HG03103 (cell line): ENCODE data around the gene PDZD7.

Experiments
- ATAC-seq: cut with Tn5 transposase; IDR thresholded peaks from one replicate; pipeline ENCODE4 v1.9.1; 2021; ENCODE audit warnings: low read depth; ENCODE audit not compliant: unreplicated experiment

PDZD7 gene

DNA sequence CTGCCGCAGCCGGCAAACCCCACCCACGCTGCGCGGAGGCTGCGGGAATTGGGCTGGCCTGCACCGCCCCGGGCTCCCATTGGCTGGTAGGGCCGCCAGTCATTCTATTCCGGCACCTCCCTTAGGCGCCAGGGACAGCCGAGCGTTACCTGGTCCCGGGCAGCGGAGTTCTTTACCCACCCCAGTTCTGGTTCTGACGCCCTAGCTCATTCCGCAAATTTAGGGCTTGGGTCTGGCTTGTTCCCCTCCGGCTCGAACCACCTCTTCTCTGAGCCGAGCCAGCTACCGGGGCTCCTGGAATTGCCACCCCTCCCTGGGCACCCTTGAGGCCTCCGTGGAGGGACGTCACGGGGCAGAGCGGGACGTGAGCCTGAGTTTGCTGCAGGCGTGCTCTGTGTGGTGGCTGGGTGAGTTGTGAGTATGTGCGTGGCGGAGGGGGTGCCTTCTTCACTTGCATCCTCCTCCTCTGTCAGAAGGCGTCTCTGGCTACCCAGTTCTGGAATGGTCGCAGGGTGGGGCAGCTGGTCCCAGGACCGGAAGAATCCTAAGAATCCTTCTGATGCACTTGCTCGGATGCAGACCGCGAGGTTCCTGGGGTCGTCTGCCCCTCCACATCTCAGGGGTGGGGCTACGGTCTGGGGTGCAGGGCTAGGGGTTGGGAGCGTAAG, at the start of gene PDZD7, which contains the start of gene SFXN3:
Gene PDZD7 (minus strand): TSS at position 2 of the 668 bp plus-strand sequence. CDS start 910 bp downstream, outside the sequence.
Gene SFXN3 (plus strand): TSS at position 107 of the 668 bp plus-strand sequence. CDS start 3,461 bp downstream, outside the sequence.
- peak; percentile 88 for ATAC-seq

DNA sequence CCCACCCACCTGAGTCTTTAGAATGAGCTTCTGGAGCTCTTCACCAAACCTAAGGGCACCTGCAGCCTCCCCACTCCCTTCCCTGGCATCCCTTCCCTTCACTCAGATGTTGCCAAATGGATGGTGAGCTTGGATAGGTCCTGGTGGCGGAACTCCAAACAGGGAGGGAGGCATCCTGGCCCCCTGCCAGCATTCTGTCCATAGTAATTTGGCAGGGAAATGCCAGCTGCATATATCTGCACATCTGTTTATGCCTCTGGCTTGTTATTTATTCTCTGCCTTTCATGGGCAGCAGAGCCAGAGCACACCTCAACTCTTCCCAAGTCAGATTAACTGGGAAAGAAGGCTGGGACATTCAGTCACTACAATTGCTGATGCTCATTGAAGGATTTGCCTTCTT, 48.9 kb upstream of the PDZD7 start:
- ATAC-seq = no peak

DNA sequence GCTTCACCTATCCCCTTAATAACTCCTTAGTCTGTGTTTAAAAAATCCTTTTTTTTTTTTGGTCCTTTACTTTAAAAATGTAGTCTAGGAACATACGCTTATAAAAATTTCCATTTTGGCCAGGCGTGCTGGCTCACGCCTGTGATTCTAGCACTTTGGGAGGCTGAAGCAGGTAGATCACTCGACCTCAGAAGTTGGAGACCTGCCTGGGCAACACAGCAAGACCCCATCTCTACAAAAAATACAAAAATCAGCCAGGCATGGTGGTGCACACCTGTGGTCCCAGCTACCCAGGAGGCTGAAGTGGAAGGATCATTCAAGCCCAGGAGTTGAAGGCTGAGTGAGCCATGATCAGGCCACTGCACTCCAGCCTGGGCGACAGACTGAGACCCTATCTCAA, 45.7 kb upstream of the PDZD7 start:
- ATAC-seq = no peak

DNA sequence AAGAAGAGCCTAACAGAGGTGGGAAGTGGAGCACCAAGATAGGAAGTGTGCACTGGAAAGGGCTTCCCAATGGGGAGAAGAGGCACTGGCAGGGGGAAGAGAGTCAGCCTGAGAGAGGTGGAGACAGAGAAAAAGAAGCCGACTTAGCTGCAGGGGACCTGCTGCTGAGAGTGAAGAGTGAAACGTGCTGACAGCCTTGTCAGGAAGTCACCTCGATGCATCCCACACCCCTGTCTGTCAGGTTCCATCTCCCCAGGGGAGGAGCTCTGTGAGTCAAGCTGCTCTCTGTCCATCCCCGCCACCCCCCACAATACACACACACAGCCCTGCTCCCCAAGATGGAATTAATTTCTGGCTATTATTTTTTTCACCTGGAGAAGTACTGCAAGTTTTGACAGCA, 44.8 kb upstream of the PDZD7 start:
- ATAC-seq = no peak

DNA sequence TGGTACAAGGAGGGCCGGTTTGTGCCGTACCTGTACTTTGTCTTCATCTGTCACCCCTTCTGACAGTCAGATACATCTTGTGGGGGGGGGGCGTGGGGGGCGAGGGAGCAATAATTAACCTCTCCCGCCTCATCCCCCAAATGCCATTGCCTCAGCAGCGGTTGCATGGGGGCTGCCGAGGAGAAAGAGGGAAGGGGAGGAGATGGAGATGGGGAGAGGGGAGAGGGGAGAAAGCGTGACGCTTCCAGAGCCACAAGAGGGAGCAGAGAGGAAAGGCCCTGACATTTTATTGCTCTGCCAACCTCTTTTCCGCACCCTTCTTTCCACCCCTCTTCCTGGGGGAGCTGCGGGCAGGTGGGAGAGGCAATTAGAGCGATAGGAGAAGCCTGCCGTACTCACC, 42.7 kb upstream of the PDZD7 start:
- ATAC-seq = no peak

DNA sequence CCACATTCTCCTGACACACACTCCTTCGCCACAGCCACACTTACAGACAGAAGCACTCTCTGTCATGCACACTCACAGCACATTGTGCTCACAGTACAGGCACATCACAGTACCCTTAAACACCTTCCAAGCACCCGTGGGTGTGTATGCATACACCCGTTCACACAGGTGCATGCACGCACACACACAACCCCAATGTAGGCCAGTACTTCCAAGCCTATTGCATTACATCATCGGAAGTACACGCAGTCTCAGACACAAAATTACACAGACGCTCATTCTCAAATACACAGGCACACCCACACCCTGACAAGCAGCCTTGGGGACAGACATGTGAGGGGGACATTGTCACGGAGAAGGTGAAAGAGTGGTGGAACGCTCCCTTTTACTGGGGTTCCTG, 42.0 kb upstream of the PDZD7 start:
- ATAC-seq = no peak

DNA sequence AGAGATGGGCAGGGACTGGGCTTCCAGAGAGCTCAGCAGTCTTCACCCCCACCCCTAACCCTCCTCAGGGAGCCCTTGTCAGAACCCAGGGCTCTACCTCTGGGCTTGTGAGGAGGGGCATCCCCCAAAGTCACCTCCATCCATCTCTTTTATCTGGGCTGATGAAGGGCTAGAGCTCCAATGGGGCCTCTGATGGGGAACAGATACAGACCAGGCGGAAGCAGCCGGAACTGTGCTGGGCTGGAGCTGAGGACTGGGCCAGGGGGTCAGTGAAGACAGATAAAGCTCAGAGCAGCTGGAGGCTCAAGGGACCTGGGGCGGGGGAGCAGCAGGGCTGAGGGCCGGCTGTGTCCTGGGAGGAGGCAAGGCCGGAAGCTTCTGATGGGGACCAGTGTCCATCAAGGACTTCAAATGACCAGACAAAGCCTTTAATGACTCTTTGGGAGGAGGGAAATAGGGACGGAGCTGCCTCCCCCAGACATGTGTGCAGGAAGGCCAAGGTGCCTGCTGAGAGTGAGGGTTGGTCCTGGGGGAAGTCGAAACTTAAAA, 41.0 kb upstream of the PDZD7 start:
- no peak for ATAC-seq

GRCh38 chr10:101071267-101071884, 40.4 kb upstream of the PDZD7 start:
- no peak for ATAC-seq

GRCh38 chr10:101070098-101070497, 39.2 kb upstream of the PDZD7 start:
- no peak for ATAC-seq

- ATAC-seq = no peak
These were observed 38.5 kb upstream of the PDZD7 start for GRCh38 chr10:101069441-101069840.

- no peak for ATAC-seq
These were observed 36.6 kb upstream of the PDZD7 start for GRCh38 chr10:101067356-101068083.

DNA sequence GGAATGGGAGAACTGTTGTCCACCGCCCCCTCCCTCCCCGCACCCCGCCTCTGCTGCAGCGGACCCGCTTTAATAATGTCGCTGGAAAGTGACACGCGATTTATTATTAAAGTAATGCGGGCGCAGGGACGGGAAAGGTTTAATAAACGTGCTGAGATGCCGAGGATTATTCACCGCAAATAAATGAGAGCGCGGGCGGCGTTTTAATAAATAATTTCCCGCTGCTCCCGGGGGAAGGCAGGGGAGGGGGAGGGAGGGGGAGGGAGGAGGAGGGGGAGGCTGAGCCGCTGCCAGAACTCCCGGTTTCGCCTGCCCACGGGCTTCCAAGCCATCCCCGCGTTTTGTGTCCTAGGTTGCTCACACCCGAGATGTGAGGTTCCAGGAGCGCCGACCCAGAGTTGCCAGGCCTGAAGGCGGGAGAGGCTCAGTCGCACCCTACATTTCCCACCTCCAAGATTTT, 36.0 kb upstream of the PDZD7 start:
- no peak for ATAC-seq

GRCh38 chr10:101066146-101066895, 35.4 kb upstream of the PDZD7 start:
- ATAC-seq = no peak

- ATAC-seq = no peak
These were observed 34.7 kb upstream of the PDZD7 start for GRCh38 chr10:101065481-101066145.

GRCh38 chr10:101064415-101065030, 33.6 kb upstream of the PDZD7 start:
- ATAC-seq = no peak

DNA sequence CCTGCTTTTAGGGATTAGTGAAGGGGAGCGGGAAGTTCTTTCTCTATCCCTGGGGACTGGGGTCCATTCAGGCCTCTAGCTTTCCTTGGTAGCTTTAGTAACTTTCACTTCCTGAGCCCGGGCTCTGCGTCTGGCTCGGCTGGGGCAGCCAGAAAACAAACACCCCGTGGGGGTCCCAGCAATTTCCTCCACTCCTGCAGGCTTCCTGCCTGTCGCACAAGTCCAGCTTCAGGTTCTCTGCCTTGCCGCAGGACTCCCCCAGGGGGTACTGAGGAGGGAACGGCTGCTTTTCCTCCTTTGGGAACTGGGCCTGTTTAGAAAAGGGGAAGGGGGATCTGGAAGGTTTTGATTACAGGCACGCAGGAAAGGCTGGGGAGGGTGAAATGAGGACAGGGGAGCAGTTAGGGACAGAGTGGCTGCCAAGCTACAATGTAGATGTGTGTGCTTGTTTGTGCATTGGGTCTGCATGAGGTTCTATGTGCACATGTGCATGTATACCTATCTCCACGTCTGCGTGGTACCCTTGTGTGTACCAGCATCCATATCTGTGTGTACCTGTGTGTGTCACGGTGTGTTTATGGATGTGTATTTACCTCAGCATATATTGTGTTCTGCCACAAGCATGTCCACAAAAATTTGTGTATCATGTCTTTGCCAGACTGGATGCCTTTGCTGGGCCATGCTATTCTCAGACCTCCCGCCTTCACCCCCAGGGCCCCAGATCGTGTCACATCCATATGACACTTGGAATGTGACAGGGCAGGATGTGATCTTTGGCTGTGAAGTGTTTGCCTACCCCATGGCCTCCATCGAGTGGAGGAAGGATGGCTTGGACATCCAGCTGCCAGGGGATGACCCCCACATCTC, 32.9 kb upstream of the PDZD7 start:
- ATAC-seq = no peak

- no peak for ATAC-seq
These were observed 32.2 kb upstream of the PDZD7 start for GRCh38 chr10:101063050-101063525.

DNA sequence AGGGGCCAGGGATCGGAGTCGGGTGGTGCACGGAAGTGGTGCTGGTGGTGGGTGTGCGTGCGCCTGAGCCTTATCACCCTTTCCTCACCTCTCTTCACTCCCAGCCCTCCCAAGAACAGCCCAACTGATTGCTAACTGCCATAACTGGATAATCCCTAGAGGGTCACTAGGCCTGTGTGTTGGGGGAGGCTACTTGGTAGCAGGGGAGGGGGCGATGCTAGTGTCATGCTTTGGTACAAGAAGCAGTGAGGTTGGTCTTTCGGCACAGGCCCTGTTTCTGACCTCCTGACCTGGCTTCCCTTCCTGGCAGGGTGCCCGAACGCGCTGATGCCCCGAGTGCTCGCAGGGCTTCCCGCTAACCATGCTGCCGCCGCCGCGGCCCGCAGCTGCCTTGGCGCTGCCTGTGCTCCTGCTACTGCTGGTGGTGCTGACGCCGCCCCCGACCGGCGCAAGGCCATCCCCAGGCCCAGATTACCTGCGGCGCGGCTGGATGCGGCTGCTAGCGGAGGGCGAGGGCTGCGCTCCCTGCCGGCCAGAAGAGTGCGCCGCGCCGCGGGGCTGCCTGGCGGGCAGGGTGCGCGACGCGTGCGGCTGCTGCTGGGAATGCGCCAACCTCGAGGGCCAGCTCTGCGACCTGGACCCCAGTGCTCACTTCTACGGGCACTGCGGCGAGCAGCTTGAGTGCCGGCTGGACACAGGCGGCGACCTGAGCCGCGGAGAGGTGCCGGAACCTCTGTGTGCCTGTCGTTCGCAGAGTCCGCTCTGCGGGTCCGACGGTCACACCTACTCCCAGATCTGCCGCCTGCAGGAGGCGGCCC, 31.5 kb upstream of the PDZD7 start:
- no peak for ATAC-seq
